Duodenal mucosa (tissue), 2 donors: ENCODE data around the gene LATS2.

Experiments used
- H3K27ac ChIP-seq: one replicate; pipeline ENCODE4 v1.7.0; 2013; ENCODE audit warnings: low read depth, low read length
- H3K27me3 ChIP-seq, 2 donors: one replicate each; pipeline ENCODE4 v1.7.0; 2013; ENCODE audit warnings: low read length in 2 of 2, control low read depth in 1 of 2; ENCODE audit not compliant: insufficient read depth in 2 of 2, control insufficient read depth in 1 of 2
- H3K36me3 ChIP-seq, 2 donors: one replicate each; pipeline ENCODE4 v1.7.0; 2013; ENCODE audit warnings: low read length in 2 of 2, control low read depth in 1 of 2; ENCODE audit not compliant: insufficient read depth in 2 of 2, control insufficient read depth in 1 of 2
- H3K4me1 ChIP-seq, 2 donors: one replicate each; pipeline ENCODE4 v1.7.0; 2013; ENCODE audit warnings: low read length in 2 of 2, control low read depth in 1 of 2; ENCODE audit not compliant: insufficient read depth in 2 of 2, control insufficient read depth in 1 of 2
- H3K4me3 ChIP-seq, 2 donors: one replicate each; pipeline ENCODE4 v1.7.0; 2013; ENCODE audit warnings: low read length in 2 of 2, low read depth in 1 of 2
- H3K9ac ChIP-seq, 2 donors: one replicate each; pipeline ENCODE4 v1.7.0; 2013; ENCODE audit warnings: low read length in 2 of 2, low read depth in 1 of 2
- H3K9me3 ChIP-seq, 2 donors: one replicate each; pipeline ENCODE4 v1.7.0; 2013; ENCODE audit warnings: low read length in 2 of 2, control low read depth in 1 of 2; ENCODE audit not compliant: control insufficient read depth in 1 of 2

The LATS2 gene

DNA sequence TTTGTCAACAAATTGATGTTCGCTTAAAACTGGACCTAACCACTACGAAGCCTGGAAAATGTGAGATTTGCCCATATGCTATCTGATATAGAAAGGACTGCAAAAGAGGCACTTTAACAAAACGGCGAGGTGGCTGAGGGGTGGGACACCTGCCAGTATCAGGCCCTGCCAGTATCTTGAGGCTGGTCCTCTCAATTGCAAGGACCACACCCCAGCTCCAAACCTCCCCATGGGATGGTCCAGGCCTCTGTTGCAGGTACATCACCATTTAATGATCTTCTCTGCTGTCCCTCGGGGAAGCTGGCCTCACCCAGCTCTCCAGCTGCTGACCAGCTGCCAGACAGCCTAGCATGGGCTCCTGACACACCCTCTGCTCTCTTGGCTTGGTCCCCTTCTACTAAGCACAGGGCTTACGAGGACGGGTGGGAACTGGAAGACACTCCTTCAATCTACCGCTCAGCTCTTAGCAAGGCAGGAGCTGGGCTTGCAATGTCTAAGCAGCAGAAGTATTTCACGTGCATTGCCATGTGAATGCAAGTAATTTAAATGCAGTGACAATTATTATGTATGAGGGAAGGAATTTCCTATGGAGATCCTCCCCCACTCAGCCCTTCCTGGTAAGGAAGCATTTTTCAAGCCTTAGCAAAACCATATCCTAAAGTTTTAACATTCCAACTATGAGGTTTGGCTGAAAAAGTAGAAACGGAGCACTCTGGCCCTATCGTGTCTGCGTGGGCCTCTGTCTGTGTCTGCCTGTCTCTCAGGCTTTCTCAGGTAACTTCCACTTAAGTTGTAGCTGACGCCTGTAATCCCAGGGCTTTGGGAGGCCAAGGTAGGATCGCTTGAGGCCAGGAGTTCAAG, 63.9 kb downstream of the LATS2 start:
- H3K4me1 ChIP-seq, result no peaks in the 10 kb centered on the region
- H3K27ac ChIP-seq, result no peak overlapping the region
- no peaks in the 10 kb centered on the region for H3K27me3 ChIP-seq
- no peak overlapping the region for H3K4me3 ChIP-seq
- no peak overlapping the region for H3K9ac ChIP-seq
- peaks cover 0 to 2% of the 10 kb centered on the region in 2 donors for H3K9me3 ChIP-seq
- H3K36me3 ChIP-seq, result no peaks in the 10 kb centered on the region

- H3K36me3 ChIP-seq, result peaks cover 4 to 6% of the 10 kb centered on the region in 2 donors
- no peaks in the 10 kb centered on the region for H3K27me3 ChIP-seq
- no peak overlapping the region for H3K27ac ChIP-seq
- H3K9ac ChIP-seq, result no peak overlapping the region
- H3K9me3 ChIP-seq, result no peaks in the 10 kb centered on the region
- no peaks in the 10 kb centered on the region for H3K4me1 ChIP-seq
- H3K4me3 ChIP-seq, result no peak overlapping the region
Measured at GRCh38 chr13:20995245-20995838, 66.0 kb downstream of the LATS2 start.

DNA sequence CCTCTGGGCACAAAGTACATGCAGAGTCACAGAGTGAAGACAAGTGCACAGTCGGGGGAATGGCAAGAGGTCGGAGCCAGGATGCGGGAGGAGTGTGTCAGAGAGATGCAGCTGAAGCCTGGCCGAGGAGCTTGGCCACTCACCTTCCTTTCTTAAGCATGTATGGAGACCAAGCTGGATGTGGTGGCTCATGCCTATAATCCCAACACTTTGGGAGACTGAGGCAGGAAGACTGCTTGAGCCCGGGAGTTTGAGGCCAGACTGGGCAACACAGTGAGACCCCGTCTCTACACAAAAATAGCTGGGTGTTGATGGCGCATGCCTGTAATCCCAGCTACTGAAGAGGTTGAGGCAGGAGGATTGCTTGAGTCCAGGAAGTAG, 67.0 kb downstream of the LATS2 start:
- no peaks in the 10 kb centered on the region for H3K27me3 ChIP-seq
- no peaks in the 10 kb centered on the region for H3K4me1 ChIP-seq
- no peak overlapping the region for H3K27ac ChIP-seq
- H3K4me3 ChIP-seq, result no peak overlapping the region
- no peak overlapping the region for H3K9ac ChIP-seq
- peaks cover 4 to 7% of the 10 kb centered on the region in 2 donors for H3K36me3 ChIP-seq
- H3K9me3 ChIP-seq, result no peaks in the 10 kb centered on the region

DNA sequence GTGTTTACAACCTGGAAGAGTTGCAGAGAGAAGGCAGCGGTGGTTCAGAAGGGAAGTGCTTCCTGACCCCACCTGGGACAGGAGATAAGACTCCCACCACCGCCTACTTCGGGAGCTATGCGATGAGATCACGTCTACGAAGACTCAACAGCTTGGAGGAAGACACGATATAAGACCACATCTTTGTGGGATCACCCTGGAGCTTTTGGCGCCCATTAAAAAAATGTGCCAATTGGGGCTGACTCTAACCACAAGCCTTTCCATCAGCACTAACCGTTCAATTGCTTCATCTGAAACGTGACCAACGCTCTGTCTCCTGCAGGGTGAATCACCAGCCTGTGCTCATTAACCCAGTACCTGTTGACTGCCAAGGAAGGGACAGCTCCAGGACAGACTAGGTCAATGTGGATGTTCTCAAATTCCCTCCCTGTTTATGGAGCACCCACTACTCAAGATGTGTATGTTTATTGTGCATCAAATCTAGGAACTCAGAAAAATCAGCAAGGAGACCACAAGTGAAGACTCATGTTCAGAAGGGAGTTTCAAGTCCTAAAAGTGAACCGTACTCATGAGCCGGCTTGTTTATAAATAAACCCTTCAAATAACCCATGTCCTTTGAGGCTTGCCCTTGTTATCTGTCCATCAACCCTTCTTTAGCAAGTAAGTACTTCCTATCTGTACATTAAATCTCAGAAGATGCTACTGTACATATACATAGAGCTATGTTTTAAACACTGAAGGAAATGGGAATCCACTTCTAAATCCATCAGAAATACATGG, 67.5 kb downstream of the LATS2 start:
- H3K36me3 ChIP-seq, result peaks cover 4 to 10% of the 10 kb centered on the region in 2 donors
- H3K27me3 ChIP-seq, result no peaks in the 10 kb centered on the region
- no peak overlapping the region for H3K4me3 ChIP-seq
- no peaks in the 10 kb centered on the region for H3K9me3 ChIP-seq
- no peak overlapping the region for H3K9ac ChIP-seq
- no peaks in the 10 kb centered on the region for H3K4me1 ChIP-seq
- no peak overlapping the region for H3K27ac ChIP-seq

DNA sequence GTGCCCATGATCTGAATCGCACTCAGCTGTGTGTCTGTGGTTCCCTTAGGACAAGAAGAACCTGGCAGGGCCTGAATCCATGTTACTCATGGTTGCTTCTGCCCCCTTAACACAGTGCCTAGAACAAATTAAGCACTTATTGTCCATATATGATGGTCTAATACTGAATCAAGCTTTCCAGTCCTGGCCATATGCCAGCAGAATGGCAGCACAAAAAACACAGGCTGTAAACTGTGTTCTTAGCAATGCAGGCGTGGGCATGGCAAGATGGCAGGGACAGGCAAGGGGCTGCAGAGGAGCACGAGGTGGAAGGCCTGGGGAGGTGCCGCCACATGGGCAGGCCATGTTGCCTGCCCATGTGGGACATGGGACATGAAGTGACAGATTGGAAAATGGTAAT, 68.2 kb downstream of the LATS2 start:
- Histone ChIP-seq H3K27ac (no peak overlapping the region), H3K36me3 (peaks cover 4 to 10% of the 10 kb centered on the region in 2 donors)

GRCh38 chr13:20991741-20992520, 69.5 kb downstream of the LATS2 start:
- peaks cover 8 to 14% of the 10 kb centered on the region in 2 donors for H3K36me3 ChIP-seq
- no peaks in the 10 kb centered on the region for H3K9me3 ChIP-seq
- H3K4me3 ChIP-seq, result no peak overlapping the region
- H3K9ac ChIP-seq, result no peak overlapping the region
- no peak overlapping the region for H3K27ac ChIP-seq
- H3K27me3 ChIP-seq, result no peaks in the 10 kb centered on the region
- no peaks in the 10 kb centered on the region for H3K4me1 ChIP-seq

More for the DNA sequence above, 68.2 kb downstream of the LATS2 start:
- Histone ChIP-seq H3K9me3 (no peaks in the 10 kb centered on the region), H3K27me3 (no peaks in the 10 kb centered on the region), H3K4me3 (no peak overlapping the region), H3K9ac (no peak overlapping the region), H3K4me1 (no peaks in the 10 kb centered on the region)

- H3K27ac ChIP-seq, result no peak overlapping the region
- H3K9me3 ChIP-seq, result no peaks in the 10 kb centered on the region
- no peak overlapping the region for H3K4me3 ChIP-seq
- peaks cover 8 to 14% of the 10 kb centered on the region in 2 donors for H3K36me3 ChIP-seq
- no peaks in the 10 kb centered on the region for H3K4me1 ChIP-seq
- H3K27me3 ChIP-seq, result no peaks in the 10 kb centered on the region
- no peak overlapping the region for H3K9ac ChIP-seq
Measured at GRCh38 chr13:20990910-20991525, 70.4 kb downstream of the LATS2 start.

DNA sequence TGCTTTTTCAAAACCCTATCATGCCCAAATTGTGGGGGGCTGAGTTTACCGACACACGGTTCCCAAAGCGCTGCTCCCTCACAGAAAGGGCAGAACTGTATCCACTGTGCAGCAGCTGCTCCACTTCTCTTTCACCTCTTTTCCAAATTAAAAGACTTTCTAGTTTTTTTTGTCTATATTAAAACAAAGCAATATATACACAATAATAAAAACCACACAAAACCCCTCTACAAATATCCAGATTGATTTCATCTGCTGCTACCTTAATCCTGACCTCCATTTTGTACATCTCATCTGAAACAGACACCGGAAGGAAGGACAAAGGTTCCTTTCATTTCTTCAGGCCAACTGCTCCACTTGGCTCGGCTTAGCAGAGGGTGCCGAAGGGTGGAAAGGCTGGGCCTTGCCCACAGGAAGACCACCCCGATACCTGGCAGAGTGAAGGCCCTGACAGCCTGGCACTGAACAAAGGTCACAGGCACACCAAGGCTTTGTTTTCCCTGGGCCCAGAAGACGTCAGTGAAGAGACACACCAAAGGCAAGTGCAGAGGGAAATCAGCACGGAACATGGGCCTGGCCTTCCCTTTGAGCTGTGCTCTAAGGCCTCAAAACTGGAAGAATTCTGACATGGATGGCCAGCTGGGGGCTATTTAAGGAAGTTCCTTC, 71.6 kb downstream of the LATS2 start:
- H3K27ac ChIP-seq, result no peak overlapping the region
- H3K36me3 ChIP-seq, result peaks cover 8 to 14% of the 10 kb centered on the region in 2 donors
- no peaks in the 10 kb centered on the region for H3K4me1 ChIP-seq

More for the DNA sequence above, 71.6 kb downstream of the LATS2 start:
- no peak overlapping the region for H3K4me3 ChIP-seq
- H3K9ac ChIP-seq, result no peak overlapping the region
- H3K9me3 ChIP-seq, result no peaks in the 10 kb centered on the region
- H3K27me3 ChIP-seq, result no peaks in the 10 kb centered on the region
